Right ventricle myocardium inferior (tissue), 1 donor: ENCODE data around the gene RRAD. TPM values are rescaled to one million over a fixed set of nuclear protein-coding genes. Genes with fewer than 3 reads are reported as not detected.

ENCODE experiments used
- ATAC-seq: fragments of 200-7000 bp; cut with Tn5 transposase; one replicate; pipeline ENCODE4 v1.9.1; 2020; ENCODE audit warnings: mild to moderate bottlenecking, moderate library complexity
- DNase-seq: peaks from one replicate; pipeline ENCODE4 v3.0.0; 2021; ENCODE audit errors: missing footprints
- intact Hi-C: fragments of 100-400 bp; cut with DNase I; formaldehyde crosslinking; loops from one replicate; pipeline ENCODE4 v1.11.0; 2022
- total RNA-seq: library from RNA; stranded (reverse); fragmentation: NEBNext Ultra II Directional; extraction: Animal tissue kit (Norgen Biotek cat#: 25700); gene quantifications from one replicate; pipeline ENCODE4 v1.2.1, GENCODE V29; 2021
- donor health status: DM: no; HTN: yes; CAD: no; lungs with severe emphysema.

The RRAD gene
- total RNA-seq, 1 donor from 2014 or later, result 84.3 TPM

GRCh38 chr16:66923247-66923731 lies 2.0 kb downstream of the RRAD start:
- DNase-seq, result peak; percentile 63
- peak; percentile 17 for ATAC-seq
- intact Hi-C loops, result loop anchor here (1.0 kb wide), 1 partner anchor 20 kb away; no protein-coding TSS in a partner anchor

- DNase-seq (peak; percentile 54), ATAC-seq (no peak)
- intact Hi-C loops, result no loop called here
Measured at GRCh38 chr16:66921729-66922450, 3.4 kb downstream of the RRAD start.

GRCh38 chr16:66920924-66921680 lies 4.2 kb downstream of the RRAD start:
- intact Hi-C loops, result no loop called here
- ATAC-seq, result peak; percentile 35

GRCh38 chr16:66920299-66920590 lies 5.1 kb downstream of the RRAD start:
- ATAC-seq (no peak), DNase-seq (peak; percentile 63)
- intact Hi-C loops, result no loop called here

More at GRCh38 chr16:66920924-66921680, 4.2 kb downstream of the RRAD start:
- DNase-seq, result peak; percentile 46

- intact Hi-C loops, result no loop called here
- ATAC-seq (no peak), DNase-seq (peak; percentile 64)
Measured at GRCh38 chr16:66919569-66920298, 5.6 kb downstream of the RRAD start.

- intact Hi-C loops, result no loop called here
- DNase-seq (peak; percentile 22), ATAC-seq (no peak)
Measured at GRCh38 chr16:66918803-66919568, 6.3 kb downstream of the RRAD start, which contains the start of gene CDH16. TSS of gene CDH16 (minus strand) at chr16:66918885. CDS start at chr16:66918065, 820 bp downstream.

GRCh38 chr16:66918355-66918754 lies 7.0 kb downstream of the RRAD start:
- peak; percentile 53 for DNase-seq
- ATAC-seq, result no peak
- intact Hi-C loops, result no loop called here

GRCh38 chr16:66917741-66918140 lies 7.6 kb downstream of the RRAD start:
- ATAC-seq (no peak), DNase-seq (peak; percentile 28)
- intact Hi-C loops, result no loop called here

GRCh38 chr16:66916518-66916917 lies 8.8 kb downstream of the RRAD start:
- no peak for DNase-seq
- ATAC-seq, result no peak
- intact Hi-C loops, result no loop called here

GRCh38 chr16:66915041-66915440 lies 10.3 kb downstream of the RRAD start:
- ATAC-seq, result no peak
- intact Hi-C loops, result no loop called here
- peak; percentile 64 for DNase-seq

GRCh38 chr16:66914541-66914940 lies 10.8 kb downstream of the RRAD start:
- intact Hi-C loops, result no loop called here
- ATAC-seq, result no peak
- DNase-seq, result no peak

GRCh38 chr16:66913711-66914110 lies 11.6 kb downstream of the RRAD start:
- ATAC-seq (no peak), DNase-seq (peak; percentile 61)
- intact Hi-C loops, result no loop called here

GRCh38 chr16:66913081-66913480 lies 12.3 kb downstream of the RRAD start:
- DNase-seq (peak; percentile 31), ATAC-seq (no peak)
- intact Hi-C loops, result no loop called here

GRCh38 chr16:66911801-66912200 lies 13.5 kb downstream of the RRAD start:
- ATAC-seq (no peak), DNase-seq (peak; percentile 50)
- intact Hi-C loops, result no loop called here

GRCh38 chr16:66911112-66911511 lies 14.2 kb downstream of the RRAD start:
- DNase-seq (no peak), ATAC-seq (no peak)
- intact Hi-C loops, result no loop called here

- ATAC-seq, result no peak
- no peak for DNase-seq
- intact Hi-C loops, result no loop called here
Measured at GRCh38 chr16:66910175-66910940, 15.0 kb downstream of the RRAD start.

GRCh38 chr16:66908762-66909559 lies 16.4 kb downstream of the RRAD start:
- no peak for ATAC-seq
- intact Hi-C loops, result no loop called here
- no peak for DNase-seq
